ENCODE data around the gene NCOA3.

The NCOA3 gene

GRCh38 chr20:47648943-47649342 is 147.3 kb downstream of the NCOA3 start:
- DNase-seq: no peak

- no peak for DNase-seq
These were observed 150.6 kb downstream of the NCOA3 start for GRCh38 chr20:47652301-47652700.

GRCh38 chr20:47652794-47653193 is 151.1 kb downstream of the NCOA3 start:
- DNase-seq: no peak

GRCh38 chr20:47653869-47654268 is 152.2 kb downstream of the NCOA3 start:
- no peak for DNase-seq

GRCh38 chr20:47654370-47654769 is 152.7 kb downstream of the NCOA3 start:
- DNase-seq: no peak

- no peak for DNase-seq
These were observed 153.9 kb downstream of the NCOA3 start for GRCh38 chr20:47655635-47656034.

GRCh38 chr20:47656318-47656717 is 154.6 kb downstream of the NCOA3 start:
- DNase-seq: no peak

- no peak for DNase-seq
These were observed 158.4 kb downstream of the NCOA3 start for GRCh38 chr20:47659904-47660601.

GRCh38 chr20:47660602-47660905 is 158.9 kb downstream of the NCOA3 start:
- no peak for DNase-seq

- DNase-seq: no peak
These were observed 159.5 kb downstream of the NCOA3 start for GRCh38 chr20:47660983-47661700.

GRCh38 chr20:47661714-47662113 is 160.0 kb downstream of the NCOA3 start:
- DNase-seq: no peak

- no peak for DNase-seq
These were observed 161.0 kb downstream of the NCOA3 start for GRCh38 chr20:47662483-47663353.

- peak; percentile 28 to 47 for DNase-seq
These were observed 161.8 kb downstream of the NCOA3 start for GRCh38 chr20:47663354-47664067.

- DNase-seq: no peak
These were observed 162.4 kb downstream of the NCOA3 start for GRCh38 chr20:47664068-47664437.

GRCh38 chr20:47664744-47665143 is 163.1 kb downstream of the NCOA3 start:
- no peak for DNase-seq

- no peak for DNase-seq
These were observed 163.7 kb downstream of the NCOA3 start for GRCh38 chr20:47665221-47665991.

GRCh38 chr20:47666304-47666703 is 164.6 kb downstream of the NCOA3 start:
- DNase-seq: no peak

GRCh38 chr20:47667086-47667485 is 165.4 kb downstream of the NCOA3 start:
- DNase-seq: no peak

GRCh38 chr20:47667531-47668312 is 166.0 kb downstream of the NCOA3 start:
- no peak for DNase-seq

GRCh38 chr20:47668313-47669151 is 166.8 kb downstream of the NCOA3 start:
- no peak for DNase-seq

GRCh38 chr20:47669152-47669425 is 167.4 kb downstream of the NCOA3 start:
- no peak for DNase-seq

Measured in SW 1271 (cell line).